MCF 10A (cell line): ENCODE results near the gene CORO6. TPM values are rescaled to one million over a fixed set of nuclear protein-coding genes. Genes with fewer than 3 reads are reported as not detected.

ENCODE experiments used
- BruUV-seq: library from RNA; stranded (reverse); fragments of 400-500 nt; replicated peaks from 2 replicates; lab custom pipeline; 2021; lab: Mats Ljungman, UMichigan
- CTCF ChIA-PET: fragments of 300-600 bp; sonication (Branson Sonifier 250); formaldehyde crosslinking; extraction: SDS; loops from one replicate; lab custom pipeline; 2021; ENCODE audit warnings: antibody characterized with exemption, inconsistent platforms; lab: Yijun Ruan, JAX
- POLR2A ChIA-PET: fragments of 300-600, 350-650 bp; sonication (Branson Sonifier 250); formaldehyde crosslinking; extraction: SDS; loops from one replicate; lab custom pipeline; 2020; ENCODE audit warnings: antibody characterized with exemption, inconsistent platforms; lab: Yijun Ruan, JAX
- DNase-seq: peaks from one replicate; pipeline ENCODE4 v3.0.0-alpha.2; 2018; ENCODE audit not compliant: unreplicated experiment
- H3K27ac Mint-ChIP-seq: one replicate; pipeline ENCODE4 v1.8.0; 2022; ENCODE audit warnings: mild to moderate bottlenecking, low read depth, mixed read lengths; ENCODE audit not compliant: unreplicated experiment
- H3K27me3 Mint-ChIP-seq: one replicate; pipeline ENCODE4 v1.8.0; 2022; ENCODE audit warnings: mixed read lengths; ENCODE audit not compliant: insufficient read depth, unreplicated experiment
- H3K36me3 Mint-ChIP-seq: one replicate; pipeline ENCODE4 v1.8.0; 2022; ENCODE audit warnings: mild to moderate bottlenecking, moderate library complexity, mixed read lengths; ENCODE audit not compliant: insufficient read depth, unreplicated experiment
- H3K4me1 Mint-ChIP-seq: one replicate; pipeline ENCODE4 v1.8.0; 2022; ENCODE audit warnings: mixed read lengths; ENCODE audit not compliant: insufficient read depth, unreplicated experiment
- H3K4me3 Mint-ChIP-seq: one replicate; pipeline ENCODE4 v1.8.0; 2022; ENCODE audit warnings: mild to moderate bottlenecking, moderate library complexity, mixed read lengths; ENCODE audit not compliant: unreplicated experiment
- H3K9me3 Mint-ChIP-seq: one replicate; pipeline ENCODE4 v1.8.0; 2022; ENCODE audit warnings: mixed read lengths; ENCODE audit not compliant: unreplicated experiment
- CTCF ChIP-seq: fragments of 200-600 bp; IDR thresholded peaks from one replicate; pipeline ENCODE4 v1.8.0; 2022; ENCODE audit warnings: antibody characterized with exemption, mild to moderate bottlenecking; ENCODE audit not compliant: unreplicated experiment
- intact Hi-C: fragments of 100-400 bp; cut with micrococcal nuclease; formaldehyde crosslinking; loops from 2 replicates; pipeline ENCODE4 v1.14.1; 2022
- total RNA-seq: library from RNA; stranded (reverse); gene quantifications from 2 replicates; pipeline ENCODE4 v1.2.3, GENCODE V29; 2022

CORO6 gene
- total RNA-seq, 1 experiment from 2014 or later = 1.6 TPM

GRCh38 chr17:29571486-29571882 is 51.2 kb downstream of the CORO6 start:
- H3K4me1 Mint-ChIP-seq = peaks cover 14% of the 10 kb centered on the region
- no peak for TF ChIP-seq CTCF
- CTCF ChIA-PET = interaction anchor here (0.5 to 9.2 kb wide), 4 partner anchors 10 to 202 kb away, joined by 3 to 57 read pairs (median 26); partner anchors contain the start of gene ANKRD13B
- no peak overlapping the region for H3K27ac Mint-ChIP-seq
- no peak overlapping the region for H3K4me3 Mint-ChIP-seq
- POLR2A ChIA-PET = interaction anchor here (0.8 to 5.8 kb wide), 3 partner anchors 9 to 21 kb away, joined by 3 to 43 read pairs (median 3); partner anchors contain the start of gene ANKRD13B
- peaks cover 17% of the 10 kb centered on the region for H3K36me3 Mint-ChIP-seq
- intact Hi-C loops = no loop called here
- no peaks in the 10 kb centered on the region for H3K9me3 Mint-ChIP-seq
- DNase-seq = no peak
- H3K27me3 Mint-ChIP-seq = no peaks in the 10 kb centered on the region
- BruUV-seq = no TSS peak

GRCh38 chr17:29570521-29570920 is 52.2 kb downstream of the CORO6 start:
- no TSS peak for BruUV-seq
- Mint-ChIP-seq H3K27ac (no peak overlapping the region), H3K9me3 (no peaks in the 10 kb centered on the region), H3K27me3 (no peaks in the 10 kb centered on the region), H3K4me1 (peaks cover 14% of the 10 kb centered on the region), H3K36me3 (peaks cover 17% of the 10 kb centered on the region), H3K4me3 (peak overlapping the region; percentile 38)
- intact Hi-C loops = no loop called here
- no peak for DNase-seq
- ChIA-PET POLR2A (interaction anchor here (1.4 to 5.8 kb wide), 5 partner anchors 9 to 360 kb away, joined by 3 to 43 read pairs (median 15); partner anchors contain the start of genes ANKRD13B and SSH2), CTCF (interaction anchor here (1.4 to 9.2 kb wide), 5 partner anchors 11 to 209 kb away, joined by 6 to 57 read pairs (median 8); partner anchors contain the start of gene ANKRD13B)
- TF ChIP-seq CTCF = no peak

GRCh38 chr17:29569245-29569950 is 53.3 kb downstream of the CORO6 start:
- Mint-ChIP-seq H3K4me1 (peaks cover 14% of the 10 kb centered on the region), H3K9me3 (no peaks in the 10 kb centered on the region), H3K36me3 (peaks cover 17% of the 10 kb centered on the region), H3K27ac (peak overlapping the region; percentile 78), H3K27me3 (no peaks in the 10 kb centered on the region), H3K4me3 (peak overlapping the region; percentile 80)
- DNase-seq = no peak
- intact Hi-C loops = loop anchor here (2.0 kb wide), 1 partner anchor 21 kb away; no protein-coding TSS in a partner anchor
- BruUV-seq = TSS peak; percentile 26
- TF ChIP-seq CTCF = no peak
- CTCF ChIA-PET = interaction anchor here (0.9 to 9.2 kb wide), 7 partner anchors 12 to 210 kb away, joined by 4 to 57 read pairs (median 7); partner anchors contain the start of gene ANKRD13B
- POLR2A ChIA-PET = interaction anchor here (0.7 to 5.8 kb wide), 13 partner anchors 10 to 362 kb away, joined by 3 to 43 read pairs (median 7); partner anchors contain the start of genes ANKRD13B, NUFIP2 and SSH2
